Stimulated activated CD4-positive, alpha-beta T cell treated with anti-CD3 and anti-CD28 coated beads, Interleukin-1b, Interleukin-23, amount 100 ng/mL, for 1 hour (primary cell): Measurements from ENCODE around the gene TUBA1C.
A peak's percentile ranks its signal among the peaks of the same experiment; 100 is the strongest.
"Not testable (repeated sequence)": the region's sequence is repeated elsewhere in the genome, so short reads cannot be mapped to it uniquely, and the experiment has no call there.

Experiments
- DNase-seq, 2 donors: peaks; one replicate each; pipeline ENCODE4 v3.0.0-alpha.2; 2020; ENCODE audit warnings: low read depth in 2 of 2

TUBA1C gene

DNA sequence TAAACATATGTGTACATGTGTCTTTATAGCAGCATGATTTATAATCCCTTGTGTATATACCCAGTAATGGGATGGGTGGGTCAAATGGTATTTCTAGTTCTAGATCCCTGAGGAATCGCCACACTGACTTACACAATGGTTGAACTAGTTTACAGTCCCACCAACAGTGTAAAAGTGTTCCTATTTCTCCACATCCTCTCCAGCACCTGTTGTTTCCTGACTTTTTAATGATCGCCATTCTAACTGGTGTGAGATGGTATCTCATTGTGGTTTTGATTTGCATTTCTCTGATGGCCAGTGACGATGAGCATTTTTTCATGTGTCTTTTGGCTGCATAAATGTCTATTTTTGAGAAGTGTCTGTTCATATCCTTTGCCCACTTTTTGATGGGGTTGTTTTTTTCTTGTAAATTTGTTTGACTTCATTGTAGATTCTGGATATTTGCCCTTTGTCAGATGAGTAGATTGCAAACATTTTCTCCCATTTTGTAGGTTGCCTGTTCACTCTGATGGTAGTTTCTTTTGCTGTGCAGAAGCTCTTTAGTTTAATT lies 45.6 kb downstream of the TUBA1C start:
- DNase-seq = not testable (repeated sequence)

DNA sequence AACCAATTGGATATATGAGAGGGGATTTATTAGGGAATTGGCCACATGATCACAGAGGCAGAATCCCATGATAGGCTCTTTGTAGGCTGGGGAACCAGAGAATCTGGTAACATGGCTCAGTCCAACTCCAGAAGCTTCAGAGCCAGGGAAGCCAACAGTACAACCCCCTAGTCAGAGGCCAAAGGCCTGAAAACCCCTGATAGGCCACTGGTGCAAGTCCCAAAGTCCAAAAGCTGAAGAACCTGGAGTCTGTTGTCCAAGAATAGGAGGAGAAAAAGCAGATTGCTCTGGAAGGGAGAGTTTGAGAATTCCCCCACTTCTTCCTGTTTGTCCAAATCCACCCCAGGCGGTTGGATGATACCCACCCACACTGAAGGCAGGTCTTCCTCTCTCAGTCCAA lies 49.9 kb downstream of the TUBA1C start:
- no peak for DNase-seq

- not testable (repeated sequence) for DNase-seq
These were observed 52.2 kb downstream of the TUBA1C start for GRCh38 chr12:49317118-49317517.

DNA sequence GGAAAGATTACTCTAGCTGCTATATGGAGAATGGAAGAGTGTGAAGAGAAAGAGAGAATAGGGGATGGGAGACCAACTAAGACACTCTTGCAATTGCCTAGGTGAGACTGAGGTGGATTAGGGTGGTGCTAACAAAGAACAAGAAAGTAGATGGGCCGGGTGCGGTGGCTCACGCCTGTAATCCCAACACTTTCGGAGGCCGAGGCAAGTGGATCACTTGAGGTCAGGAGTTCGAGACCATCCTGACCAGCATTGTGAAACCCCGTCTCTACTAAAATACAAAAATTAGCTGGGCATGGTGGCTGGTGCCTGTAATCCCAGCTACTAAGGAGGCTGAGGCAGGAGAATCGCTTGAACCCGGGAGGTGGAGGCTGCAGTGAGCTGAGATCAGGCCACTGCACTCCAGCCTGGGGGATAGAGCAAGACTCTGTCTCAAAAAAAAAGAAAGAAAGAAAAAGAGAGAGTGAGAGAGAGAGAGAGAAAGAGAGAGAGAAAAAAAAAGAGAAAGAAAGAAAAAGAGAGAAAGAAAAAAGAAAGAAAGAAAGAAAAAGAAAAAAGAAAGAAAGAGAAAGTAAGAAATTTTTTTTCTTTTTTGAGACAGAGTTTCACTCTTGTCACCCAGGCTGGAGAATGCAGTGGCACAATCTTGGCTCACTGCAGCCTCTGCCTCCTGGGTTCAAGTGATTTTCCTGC lies 55.7 kb downstream of the TUBA1C start:
- not testable (repeated sequence) for DNase-seq

- DNase-seq = no peak
These were observed 57.5 kb downstream of the TUBA1C start for GRCh38 chr12:49322367-49322707.

DNA sequence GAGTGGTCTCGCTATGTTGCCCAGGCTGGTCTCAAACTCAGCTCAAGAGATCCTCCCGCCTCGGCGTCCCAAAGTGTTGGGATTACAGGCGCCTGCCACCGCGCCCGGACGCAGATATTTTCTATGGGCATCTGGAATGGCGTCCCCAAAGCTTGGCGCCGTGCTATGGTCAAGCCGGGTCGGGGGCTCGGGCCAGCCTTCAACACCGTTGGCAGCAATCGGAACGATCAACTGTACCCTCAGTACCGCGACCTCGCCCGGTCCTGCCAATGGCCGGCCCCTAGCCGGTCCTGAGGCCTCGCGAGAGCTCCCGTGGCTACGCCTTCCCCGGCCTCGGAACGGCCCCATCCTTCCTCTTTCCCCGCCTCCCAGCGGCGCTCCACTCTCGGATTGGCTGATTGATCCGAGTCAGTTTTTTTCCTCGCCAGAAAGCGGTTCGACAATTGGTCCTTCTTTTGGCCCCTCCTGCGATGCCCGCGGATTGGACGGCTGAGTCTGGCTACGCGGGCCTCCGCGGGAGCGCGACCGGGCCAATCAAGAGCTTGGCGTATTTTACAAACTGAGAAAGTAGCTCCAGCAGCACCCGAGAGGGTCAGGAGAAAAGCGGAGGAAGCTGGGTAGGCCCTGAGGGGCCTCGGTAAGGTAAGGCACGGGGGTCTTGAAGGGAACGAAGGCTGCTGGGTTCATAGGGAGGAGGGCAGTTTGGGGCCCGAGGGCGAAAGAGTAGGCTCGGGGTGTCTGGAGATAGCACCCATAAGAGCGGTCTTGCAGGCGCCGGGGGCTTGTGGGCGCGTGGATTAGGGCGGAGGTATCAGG lies 58.0 kb downstream of the TUBA1C start, which contains the start of gene TROAP:
TROAP (plus strand) TSS at position 548 of the 816 bp plus-strand sequence. CDS start 354 bp downstream, outside the sequence.
- DNase-seq = peak; percentile 75 to 88

- no peak for DNase-seq
These were observed 58.7 kb downstream of the TUBA1C start for GRCh38 chr12:49323524-49324097.
